GM18511 (cell line): ENCODE measurements around the gene LIPT2.
"Not testable (repeated sequence)": the region's sequence is repeated elsewhere in the genome, so short reads cannot be mapped to it uniquely, and the experiment has no call there.

Experiments
- ATAC-seq: cut with Tn5 transposase; IDR thresholded peaks from one replicate; pipeline ENCODE4 v1.9.1; 2021; ENCODE audit warnings: mild to moderate bottlenecking, moderate library complexity; ENCODE audit not compliant: unreplicated experiment

The LIPT2 gene

DNA sequence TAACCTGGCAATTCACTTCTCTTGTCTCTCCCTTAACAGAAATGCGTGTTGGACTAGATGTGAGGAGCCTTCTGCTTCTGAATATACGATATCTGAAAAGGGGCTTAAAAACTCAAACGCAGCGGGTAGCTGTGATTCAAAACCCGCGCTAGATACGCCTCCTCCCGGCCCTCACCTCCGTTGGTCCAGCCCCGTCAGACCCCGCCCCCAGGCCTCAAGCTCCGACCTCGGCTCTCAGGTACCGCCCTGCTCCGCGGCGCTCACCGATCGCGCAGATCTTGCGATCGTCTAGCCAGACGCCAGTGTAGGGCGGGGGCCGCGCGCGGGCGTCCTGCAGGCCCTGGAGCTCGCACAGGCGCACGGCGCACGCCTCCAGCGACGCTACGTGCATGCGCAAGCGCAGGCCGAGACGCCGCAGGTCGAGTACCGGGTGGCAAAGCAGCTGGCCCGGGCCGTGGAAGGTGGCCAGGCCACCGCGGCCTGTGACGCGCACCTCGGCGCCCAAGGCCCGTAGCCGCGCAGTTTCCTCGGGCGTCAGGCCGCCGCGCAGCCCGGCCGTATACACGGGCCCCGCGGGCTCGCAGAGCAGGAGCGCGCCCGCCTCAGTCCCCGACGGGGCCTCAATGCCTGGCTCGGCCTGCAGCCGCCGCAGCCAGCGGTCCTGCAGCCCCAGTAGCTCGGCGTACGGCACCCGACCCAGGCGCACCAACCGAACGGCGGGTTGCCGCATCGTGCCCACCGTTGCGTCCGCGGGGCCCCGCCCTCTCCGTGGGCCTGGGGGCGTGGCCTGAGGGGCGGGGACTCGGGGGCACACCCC is at the start of gene LIPT2:
Gene LIPT2, minus strand, starts transcription at position 751 of the 817 bp plus-strand sequence. Its CDS starts 21 bp downstream, at position 730.
- peak; percentile 97 for ATAC-seq

DNA sequence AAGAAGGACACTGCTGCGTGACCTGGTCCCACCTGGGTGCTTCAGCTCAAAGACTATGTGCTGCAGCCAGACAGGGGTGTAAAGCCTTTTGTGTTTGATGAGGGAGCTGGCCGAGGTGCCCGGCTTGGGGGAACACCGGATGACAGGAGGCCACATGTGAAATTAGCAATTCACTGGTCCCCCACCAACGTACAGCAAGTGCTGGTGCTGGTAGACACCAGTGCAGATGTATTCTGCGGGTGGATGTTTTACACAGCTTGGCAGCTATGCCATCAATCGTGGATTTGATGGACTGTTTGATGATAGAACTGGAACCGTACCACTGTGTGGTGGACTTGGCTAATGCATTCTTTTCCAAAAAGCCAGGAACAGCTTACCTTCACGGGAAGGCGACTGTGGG is 47.9 kb upstream of the LIPT2 start:
- no peak for ATAC-seq

DNA sequence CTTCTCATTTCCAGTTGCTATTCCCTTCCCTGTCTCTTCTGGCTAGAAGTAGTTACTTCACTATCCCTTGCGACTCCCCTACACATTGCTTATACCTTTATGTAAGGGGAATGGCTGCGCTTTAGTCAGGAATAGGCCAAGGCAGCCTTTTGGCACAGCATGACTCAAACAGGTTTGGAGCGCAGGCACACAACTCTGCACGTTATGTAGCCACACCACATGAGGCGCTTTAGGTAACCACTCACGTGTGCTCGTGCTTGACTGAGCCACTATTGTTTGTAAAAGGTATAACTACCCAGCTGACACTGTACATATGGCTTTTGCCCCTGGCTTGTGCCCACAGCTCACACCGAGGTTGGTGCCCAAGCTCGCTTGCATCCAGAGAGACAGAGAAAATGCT is 46.7 kb upstream of the LIPT2 start:
- no peak for ATAC-seq

DNA sequence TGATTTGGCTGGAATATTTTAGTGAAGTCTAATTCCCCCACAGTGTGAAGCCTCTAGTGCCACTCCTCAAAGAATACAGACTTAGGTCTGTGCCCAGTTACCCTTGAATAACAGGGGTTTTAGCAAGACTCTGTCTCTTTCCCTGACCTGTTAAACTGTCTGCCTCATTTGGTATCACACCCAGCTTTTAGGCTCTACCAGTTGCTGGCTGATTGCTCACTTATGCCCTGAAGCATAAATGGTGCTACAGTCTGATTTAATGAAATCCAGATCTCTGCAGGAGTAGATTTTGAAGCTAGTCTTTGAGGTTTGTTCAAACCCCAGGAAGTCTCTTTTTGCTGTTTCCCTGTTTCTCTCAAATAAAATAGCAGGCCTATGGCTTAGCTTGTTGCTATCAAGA is 45.2 kb upstream of the LIPT2 start:
- ATAC-seq = no peak

DNA sequence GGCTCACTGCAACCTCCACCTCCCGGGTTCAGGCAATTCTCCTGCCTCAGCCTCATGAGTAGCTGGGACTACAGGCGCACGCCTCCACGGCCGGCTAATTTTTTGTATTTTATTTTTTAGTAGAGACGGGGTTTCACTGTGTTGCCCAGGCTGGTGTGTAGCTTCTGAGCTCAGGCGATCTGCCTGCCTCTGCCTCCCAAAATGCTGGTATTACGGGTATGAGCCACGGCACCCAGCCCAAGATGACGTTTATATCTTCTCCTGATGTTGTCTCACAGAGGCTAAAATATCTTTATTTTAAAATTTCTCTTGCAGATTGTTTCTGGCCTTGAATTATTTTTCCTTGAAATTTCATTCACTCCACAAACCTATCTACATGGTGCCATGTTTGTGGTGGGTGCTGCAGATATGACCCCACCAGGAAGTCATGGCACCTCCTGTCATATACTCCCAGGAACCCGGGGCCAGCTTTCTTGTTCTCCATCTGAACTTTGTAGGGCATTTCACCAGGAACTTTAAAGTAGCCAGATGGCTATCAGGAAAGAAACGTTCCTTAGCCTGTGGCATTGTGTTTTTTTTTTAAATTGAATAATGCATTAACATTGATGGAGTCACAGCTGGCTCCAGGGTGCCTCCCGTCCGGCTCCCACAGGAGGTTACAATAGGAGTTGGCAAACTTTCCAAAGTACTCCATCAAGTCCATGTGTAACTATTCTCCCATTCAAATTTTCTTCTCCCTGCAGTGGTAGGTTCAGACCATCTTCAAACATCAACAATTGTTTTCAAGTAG is 42.0 kb upstream of the LIPT2 start:
- no peak for ATAC-seq

DNA sequence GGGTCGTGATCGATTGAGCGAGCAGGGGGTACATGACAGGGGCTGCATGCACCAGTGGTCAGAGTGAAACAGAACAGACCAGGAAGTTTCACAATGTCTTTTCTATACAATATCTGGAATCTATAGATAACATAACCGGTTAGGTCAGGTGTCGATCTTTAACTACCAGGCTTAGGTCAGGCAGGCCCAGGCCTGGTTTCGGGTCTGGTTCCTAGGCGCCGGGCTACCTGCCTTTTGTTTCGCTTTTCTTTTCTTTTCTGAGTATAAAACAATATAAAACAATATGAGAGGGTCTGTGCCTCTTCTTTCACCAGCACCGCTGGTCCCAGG is 41.4 kb upstream of the LIPT2 start:
- ATAC-seq = not testable (repeated sequence)

DNA sequence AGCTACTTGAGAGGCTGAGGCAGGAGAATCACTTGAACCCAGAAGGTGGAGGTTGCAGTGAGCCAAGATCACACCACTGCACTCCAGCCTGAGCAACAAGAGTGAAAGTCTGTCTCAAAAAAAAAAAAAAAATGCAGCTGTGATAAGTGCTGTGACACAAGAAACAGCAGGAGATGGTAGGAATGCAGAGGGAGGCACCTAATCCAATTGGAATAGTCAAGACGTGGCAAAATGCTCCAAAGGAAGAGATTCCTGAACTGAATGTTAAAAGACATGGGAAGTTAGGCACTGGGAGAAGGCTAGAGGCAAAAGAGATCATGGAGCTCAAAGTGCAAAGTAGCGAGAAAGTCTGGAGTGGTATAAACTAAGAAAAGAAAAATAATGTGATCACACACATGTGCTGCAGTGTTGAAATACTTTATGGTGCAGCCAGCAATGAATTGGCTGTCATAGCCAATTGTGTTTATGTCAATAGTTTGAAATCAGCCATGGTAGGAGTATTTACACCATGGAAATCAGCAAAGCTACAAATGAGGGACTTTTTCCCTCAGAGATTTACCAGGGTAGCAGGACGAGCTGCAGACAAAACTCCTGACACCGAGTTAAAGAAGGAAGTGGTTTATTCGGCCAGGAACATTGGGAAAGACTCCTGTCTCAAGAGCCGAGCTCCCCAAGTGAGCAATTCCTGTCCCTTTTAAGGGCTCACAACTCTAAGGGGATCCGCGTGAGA is 40.9 kb upstream of the LIPT2 start:
- ATAC-seq = no peak

DNA sequence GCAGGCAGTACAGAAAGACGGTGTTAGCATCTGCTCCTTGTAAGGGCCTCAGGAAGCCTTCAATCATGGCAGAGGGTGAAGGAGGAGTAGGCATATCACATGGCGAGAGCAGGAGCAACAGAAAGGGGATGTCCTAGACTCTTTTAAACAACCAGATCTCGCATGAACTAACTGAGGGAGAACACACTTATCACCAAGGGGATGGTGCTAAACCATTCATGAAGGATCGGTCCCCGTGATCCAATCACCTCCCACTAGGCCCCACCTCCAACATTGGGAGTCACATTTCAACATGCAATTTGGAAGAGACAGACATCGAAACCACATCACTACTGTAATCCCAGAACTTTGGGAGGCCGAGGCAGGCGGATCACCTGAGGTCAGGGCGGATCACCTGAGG is 39.9 kb upstream of the LIPT2 start:
- no peak for ATAC-seq

DNA sequence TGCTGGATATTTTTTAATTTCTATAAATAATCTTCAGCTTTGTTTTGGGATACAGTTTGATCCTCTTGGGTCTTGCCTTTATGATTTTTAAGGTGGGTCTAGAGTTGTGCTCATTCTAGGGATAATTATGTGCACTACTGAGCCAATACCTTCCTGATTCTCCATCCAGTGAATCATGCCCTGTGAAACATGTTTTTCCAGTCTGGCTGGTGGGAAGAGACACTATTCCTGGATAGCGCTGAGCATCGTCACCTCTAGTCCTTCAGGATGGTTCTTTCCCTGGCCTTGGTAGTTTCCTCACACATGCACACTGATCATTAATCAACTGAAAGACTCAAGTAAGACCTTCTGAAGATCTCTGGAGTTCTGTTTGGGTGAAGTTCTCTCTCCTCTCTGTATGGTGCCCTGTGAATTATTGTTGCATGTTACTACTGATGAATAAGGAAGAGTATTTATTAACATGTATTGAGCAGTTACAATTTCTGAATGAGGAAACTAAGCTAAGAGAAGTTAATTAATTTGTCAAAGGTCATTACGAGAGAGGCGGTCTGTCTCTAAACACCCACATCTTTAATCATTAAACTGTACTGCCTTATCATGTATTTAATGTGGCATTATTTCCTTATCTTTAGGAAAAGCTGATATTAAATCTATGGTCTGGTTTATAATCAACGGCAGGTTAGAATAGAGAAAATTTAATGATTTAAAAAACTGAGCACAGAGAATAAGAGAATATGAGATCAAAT is 39.1 kb upstream of the LIPT2 start:
- ATAC-seq = no peak

DNA sequence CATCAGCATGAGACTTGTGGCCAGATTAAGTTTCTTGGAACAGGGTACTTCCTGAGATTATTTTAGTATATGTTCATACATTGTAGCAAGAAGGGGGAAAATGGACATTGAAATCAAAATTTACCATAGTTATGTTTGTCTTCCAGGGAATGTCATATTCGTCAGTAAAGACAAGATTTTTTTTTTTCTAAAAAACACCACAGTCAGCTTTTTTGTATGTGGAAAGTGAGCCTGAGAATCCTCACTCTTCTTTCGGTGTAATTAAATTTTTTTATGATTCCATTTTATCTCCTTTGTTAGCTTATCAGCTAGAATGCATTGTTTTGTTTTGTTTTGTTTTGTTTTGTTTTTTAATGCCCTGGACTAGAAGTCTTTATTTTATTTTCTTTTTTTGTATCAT is 31.5 kb upstream of the LIPT2 start:
- ATAC-seq = no peak

DNA sequence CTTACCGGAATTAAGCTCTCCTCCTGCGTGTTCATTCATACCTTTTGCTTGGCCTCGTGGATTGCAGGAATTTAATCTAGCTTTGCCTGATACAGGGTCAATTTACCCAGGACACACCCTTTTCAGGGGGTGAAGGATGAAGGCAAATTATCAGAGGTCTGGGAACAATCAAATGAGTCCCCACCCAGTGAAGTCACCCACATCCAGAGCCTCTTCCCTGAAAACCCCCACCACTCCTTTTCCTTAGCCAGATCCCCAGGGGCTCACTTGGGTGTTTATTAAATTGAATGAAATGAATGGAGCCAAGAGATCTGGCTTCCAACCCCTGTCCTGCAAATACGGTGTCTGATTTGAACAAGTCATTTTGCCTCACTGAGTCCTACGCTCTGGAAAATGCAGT is 31.0 kb upstream of the LIPT2 start:
- no peak for ATAC-seq

DNA sequence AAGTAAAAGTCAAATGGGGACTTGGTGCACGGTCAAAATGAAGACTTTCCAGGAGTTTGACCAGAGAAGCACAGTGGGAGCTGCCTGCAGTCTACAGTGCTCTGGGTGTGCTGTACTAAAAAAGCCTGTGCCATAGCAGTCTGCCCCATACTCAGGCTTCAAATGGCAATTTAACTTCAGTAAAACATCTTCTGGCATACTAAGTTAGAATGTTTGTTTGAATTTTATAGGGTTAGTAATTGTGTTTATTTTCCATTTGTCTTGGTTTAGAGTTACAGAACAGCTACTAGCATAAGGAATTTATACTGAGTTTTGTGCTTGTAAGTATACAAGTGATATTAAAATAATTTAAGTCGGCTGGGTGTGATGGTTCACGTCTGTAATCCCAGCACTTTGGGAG is 29.3 kb upstream of the LIPT2 start:
- ATAC-seq = no peak

DNA sequence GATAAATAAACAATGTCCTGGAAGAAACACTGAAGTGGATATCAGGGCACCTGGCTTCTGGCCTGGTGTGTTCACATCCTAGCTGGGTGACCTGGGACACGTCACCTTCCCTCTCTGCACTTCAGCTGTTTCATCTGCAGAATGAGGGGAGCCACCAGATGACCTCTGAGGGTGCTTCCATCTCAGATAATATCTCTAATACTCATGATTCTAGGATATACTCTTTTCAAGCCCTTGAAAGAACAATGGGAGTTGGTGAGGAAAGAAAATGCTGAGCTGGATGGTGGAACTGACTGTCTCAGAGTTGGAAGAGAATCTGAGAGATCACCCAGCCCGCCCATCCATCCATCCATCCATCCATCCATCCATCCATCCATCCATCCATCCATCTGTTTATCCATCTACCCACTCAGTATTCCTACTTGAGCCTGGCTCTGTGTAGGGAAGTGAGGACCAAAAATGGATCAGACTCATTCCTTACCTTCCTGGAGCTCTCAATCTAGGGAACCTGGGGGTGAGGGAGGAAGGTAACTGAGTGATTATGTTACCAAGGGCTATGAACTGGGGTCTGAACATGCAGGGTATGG is 28.2 kb upstream of the LIPT2 start:
- no peak for ATAC-seq

DNA sequence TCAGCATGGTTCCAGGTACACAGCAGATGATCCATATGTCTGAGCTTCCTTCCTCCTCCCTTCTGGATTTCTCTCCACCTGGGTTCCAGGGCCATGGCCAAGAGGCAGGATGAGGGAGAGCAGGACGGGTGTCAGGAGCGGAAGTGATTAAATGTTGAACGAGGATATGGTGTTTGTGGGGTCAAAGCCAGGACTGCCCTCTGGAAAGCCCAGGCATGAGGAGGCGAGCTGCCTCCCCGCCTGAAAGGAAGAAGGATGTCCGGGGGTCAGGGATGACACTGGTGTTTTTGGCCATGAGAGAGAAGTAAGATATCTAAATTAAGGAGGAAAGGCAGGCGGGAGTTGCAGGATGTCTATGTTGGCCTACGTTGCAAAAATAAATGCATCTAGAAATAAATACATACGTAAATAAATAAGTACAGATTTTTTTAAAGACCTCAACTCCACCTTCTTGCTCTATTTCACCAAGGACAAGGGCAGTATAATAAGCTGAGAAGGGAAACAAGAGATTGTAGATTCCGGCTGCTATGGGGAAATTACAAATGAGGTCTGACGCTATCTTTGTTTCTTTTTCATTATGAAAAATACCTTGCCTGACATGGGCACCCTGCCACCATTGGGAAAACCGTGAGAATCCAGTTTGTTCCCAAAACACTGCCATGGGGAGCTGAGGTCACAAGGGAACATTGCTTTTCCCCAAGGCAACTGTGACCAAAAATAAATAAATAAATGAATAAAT is 27.6 kb upstream of the LIPT2 start:
- ATAC-seq = no peak

DNA sequence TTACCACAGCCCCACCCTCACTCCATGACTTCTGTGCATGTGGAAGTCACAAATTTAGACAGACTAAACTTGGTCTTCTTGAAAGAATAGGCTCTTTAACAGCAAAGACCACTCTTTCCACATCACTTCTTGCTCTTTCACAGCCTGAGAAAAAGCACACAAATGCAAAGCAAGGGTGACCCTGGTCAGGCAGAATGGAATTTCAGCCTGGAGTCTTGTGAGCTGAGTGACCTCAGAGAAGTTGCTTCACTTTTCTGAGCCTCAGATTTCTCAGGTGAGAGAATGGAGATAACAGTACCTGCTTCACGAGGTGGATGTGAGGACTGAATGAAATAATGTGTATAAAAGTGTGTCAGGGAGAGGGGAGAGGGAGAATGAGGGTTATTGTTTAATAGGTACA is 26.8 kb upstream of the LIPT2 start:
- ATAC-seq = no peak

DNA sequence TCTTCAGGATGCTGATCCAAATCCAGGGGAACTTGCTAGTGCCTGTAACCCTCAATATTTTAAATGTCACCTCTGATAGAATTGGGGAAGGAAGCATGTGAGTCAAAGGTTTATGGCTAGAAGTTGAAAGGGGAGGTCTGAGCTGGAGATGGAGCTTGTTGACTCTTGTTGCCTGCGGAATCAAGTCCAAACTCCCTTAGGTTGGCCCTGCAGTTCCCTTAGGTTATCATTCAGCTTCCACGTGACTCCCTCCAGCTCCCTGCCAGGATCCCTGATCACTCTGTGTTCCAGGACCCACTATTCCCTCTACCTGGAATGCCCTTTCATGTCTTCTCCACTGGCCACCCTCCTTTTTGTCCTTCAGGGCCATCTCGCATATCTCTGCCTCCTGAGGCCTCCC is 26.2 kb upstream of the LIPT2 start:
- no peak for ATAC-seq

DNA sequence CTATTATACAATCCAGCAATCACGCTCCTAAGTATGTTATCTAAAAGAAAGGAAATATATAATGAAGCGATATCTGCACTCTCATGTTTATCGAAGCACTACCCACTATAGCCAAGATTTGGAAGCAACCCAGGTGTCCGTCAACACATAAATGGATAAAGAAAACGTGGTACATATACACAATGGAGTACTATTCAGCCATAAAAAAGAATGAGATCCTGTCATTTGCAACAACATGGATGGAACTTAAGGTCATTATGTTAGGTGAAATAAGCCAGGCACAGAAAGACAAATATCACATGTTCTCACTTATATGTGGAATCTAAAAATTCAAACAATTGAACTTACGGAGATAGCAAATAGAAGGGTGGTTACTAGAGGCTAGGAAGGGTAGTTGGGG is 24.1 kb upstream of the LIPT2 start:
- ATAC-seq = not testable (repeated sequence)

DNA sequence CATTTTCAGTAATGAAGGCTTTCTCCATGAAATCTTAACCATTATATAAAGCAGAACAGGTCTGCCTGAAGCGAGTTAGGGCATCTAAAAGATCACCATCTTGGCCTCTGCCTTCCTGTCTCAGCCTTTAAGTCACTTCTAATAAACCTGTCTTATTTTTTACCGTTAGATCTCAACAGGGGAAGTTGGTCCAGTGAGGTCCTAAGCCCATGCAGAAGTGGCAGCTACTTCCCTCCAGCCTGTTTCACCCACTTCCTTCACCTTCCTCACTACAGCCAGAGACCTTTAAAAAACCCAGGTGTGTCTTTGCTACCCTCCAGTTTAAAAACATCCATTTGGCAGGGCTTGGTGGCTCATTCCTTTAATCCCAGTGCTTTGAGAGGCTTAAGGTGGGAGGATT is 14.1 kb upstream of the LIPT2 start:
- no peak for ATAC-seq

DNA sequence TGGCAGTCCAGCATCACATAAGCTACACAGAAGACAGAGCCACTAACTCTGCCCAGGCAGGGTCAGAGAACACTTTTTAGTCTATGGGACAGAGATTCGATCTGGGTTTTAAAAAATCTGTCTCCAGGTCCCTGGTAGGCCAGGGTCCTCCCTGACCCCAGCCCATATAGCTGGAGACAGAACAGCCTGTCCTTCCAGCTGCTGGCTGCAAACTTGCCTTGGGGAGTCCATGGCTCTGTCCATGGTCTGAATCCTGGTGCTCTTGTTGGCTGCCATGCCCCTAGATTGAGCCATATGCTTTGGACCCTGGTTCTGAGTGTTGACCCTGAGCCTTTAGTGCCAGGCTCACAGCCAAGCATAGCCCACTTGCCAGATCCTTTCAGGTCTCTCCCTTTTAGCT is 13.3 kb upstream of the LIPT2 start:
- ATAC-seq = no peak

DNA sequence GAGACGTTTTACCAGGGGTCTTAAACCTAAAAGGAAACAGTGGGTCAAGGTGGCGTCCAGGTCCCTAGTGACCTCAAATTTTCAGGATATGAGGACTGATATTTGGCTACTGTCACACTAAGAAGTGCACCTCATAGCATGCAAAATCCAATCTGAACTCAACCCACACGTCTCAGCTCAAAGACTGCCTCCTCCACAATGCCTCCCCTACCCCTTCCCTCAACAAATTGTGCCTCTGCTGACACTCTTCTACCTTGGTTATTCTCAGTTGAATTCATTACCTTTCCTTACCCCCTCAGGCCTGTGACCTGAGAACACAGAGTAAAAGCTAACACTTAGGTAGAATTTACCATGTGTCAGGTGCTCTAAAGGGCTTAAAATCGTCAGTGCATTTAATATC is 12.4 kb upstream of the LIPT2 start:
- ATAC-seq = no peak
